ENCODE results near the gene AJAP1.

The AJAP1 gene

DNA sequence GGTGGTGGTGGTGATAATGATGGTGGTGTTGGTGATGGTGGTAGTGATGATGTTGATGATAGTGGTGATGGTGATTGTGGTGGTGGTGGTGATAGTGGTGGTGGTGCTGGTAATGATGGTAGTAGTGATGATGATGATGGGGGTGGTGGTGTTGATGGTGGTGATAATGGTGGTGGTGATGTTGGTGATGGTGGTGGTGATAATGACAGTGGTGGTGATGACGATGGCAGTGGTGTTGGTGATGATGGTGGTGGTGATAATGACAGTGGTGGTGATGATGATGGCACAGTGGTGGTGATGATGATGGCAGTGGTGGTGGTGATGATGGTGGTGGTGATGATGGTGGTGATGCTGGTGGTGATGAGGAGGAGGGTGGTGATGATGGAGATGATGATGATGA is 7.0 kb upstream of the AJAP1 start:
- H3F3A ChIP-seq (ENCODE audit: insufficient read depth, low read length): no peaks in the 10 kb centered on the region

DNA sequence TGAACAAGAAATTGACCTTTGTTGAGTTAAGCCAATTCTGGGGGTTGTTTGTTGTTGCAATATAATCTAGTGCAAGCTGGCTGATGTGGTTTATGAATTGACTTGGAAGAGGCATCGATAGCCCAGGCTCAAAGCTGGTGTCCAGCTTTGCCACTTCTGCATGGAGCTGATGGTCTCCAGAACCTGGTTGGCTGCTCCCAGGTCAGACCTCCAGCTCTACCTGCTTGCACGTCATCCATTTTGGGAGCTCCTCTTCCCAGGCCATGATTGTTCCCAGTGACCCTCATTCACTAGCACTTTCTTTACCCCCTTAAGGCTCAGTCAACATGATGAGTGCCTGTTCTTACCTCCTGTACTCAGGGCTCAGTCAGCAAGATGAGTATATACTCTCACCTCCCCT is 5.8 kb upstream of the AJAP1 start:
- Histone ChIP-seq H3K4me1 (ENCODE audit: low read length) (no peaks in the 10 kb centered on the region), H2AFZ (ENCODE audit: low read length) (no peak overlapping the region), H3K27me3 (replicated peaks; ENCODE audit: insufficient read depth, low read length) (peaks cover 49% of the 10 kb centered on the region), H3K79me2 (ENCODE audit: low read length) (no peaks in the 10 kb centered on the region), H4K20me1 (ENCODE audit: insufficient read depth, low read length) (no peaks in the 10 kb centered on the region), H3K27ac (ENCODE audit: low read length) (no peak overlapping the region), H3K4me3 (ENCODE audit: low read length) (no peak overlapping the region), H3K9me2 (replicated peaks; ENCODE audit: insufficient read depth, low read length) (no peaks in the 10 kb centered on the region), H3F3A (ENCODE audit: insufficient read depth, low read length) (no peaks in the 10 kb centered on the region), H3K9ac (ENCODE audit: low read length) (no peak overlapping the region), H3K36me3 (replicated peaks; ENCODE audit: insufficient read depth, low read length) (no peaks in the 10 kb centered on the region), H3K4me2 (ENCODE audit: low read depth, low read length) (no peak overlapping the region), H3K9me3 (replicated peaks; ENCODE audit: insufficient read depth, low read length) (no peaks in the 10 kb centered on the region)
- TF ChIP-seq EZH2 (optimal IDR thresholded peaks at IDR 0.05; ENCODE audit: low read depth, low read length) (no peak), EZH2phosphoT487 (IDR thresholded peaks at IDR 0.05; ENCODE audit: low read length) (no peak)
- TF ChIP-seq, protein P1, sequence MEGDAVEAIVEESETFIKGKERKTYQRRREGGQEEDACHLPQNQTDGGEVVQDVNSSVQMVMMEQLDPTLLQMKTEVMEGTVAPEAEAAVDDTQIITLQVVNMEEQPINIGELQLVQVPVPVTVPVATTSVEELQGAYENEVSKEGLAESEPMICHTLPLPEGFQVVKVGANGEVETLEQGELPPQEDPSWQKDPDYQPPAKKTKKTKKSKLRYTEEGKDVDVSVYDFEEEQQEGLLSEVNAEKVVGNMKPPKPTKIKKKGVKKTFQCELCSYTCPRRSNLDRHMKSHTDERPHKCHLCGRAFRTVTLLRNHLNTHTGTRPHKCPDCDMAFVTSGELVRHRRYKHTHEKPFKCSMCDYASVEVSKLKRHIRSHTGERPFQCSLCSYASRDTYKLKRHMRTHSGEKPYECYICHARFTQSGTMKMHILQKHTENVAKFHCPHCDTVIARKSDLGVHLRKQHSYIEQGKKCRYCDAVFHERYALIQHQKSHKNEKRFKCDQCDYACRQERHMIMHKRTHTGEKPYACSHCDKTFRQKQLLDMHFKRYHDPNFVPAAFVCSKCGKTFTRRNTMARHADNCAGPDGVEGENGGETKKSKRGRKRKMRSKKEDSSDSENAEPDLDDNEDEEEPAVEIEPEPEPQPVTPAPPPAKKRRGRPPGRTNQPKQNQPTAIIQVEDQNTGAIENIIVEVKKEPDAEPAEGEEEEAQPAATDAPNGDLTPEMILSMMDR (IDR thresholded peaks at IDR 0.05; ENCODE audit: low read length): no peak
- DNase-seq: no peak

More for the DNA sequence above, 7.0 kb upstream of the AJAP1 start:
- Histone ChIP-seq H3K4me1 (ENCODE audit: low read length) (no peaks in the 10 kb centered on the region), H3K27ac (ENCODE audit: low read length) (no peak overlapping the region), H4K20me1 (ENCODE audit: insufficient read depth, low read length) (no peaks in the 10 kb centered on the region), H3K4me2 (ENCODE audit: low read depth, low read length) (no peak overlapping the region), H3K36me3 (replicated peaks; ENCODE audit: insufficient read depth, low read length) (no peaks in the 10 kb centered on the region), H3K9me3 (replicated peaks; ENCODE audit: insufficient read depth, low read length) (no peaks in the 10 kb centered on the region), H2AFZ (ENCODE audit: low read length) (no peak overlapping the region), H3K4me3 (ENCODE audit: low read length) (no peak overlapping the region), H3K9me2 (replicated peaks; ENCODE audit: insufficient read depth, low read length) (no peaks in the 10 kb centered on the region), H3K9ac (ENCODE audit: low read length) (no peak overlapping the region), H3K27me3 (replicated peaks; ENCODE audit: insufficient read depth, low read length) (peaks cover 51% of the 10 kb centered on the region), H3K79me2 (ENCODE audit: low read length) (no peaks in the 10 kb centered on the region)
- DNase-seq: no peak
- TF ChIP-seq, protein P1 (IDR thresholded peaks at IDR 0.05; ENCODE audit: low read length): no peak
- TF ChIP-seq EZH2 (optimal IDR thresholded peaks at IDR 0.05; ENCODE audit: low read depth, low read length): no peak
- no peak for TF ChIP-seq EZH2phosphoT487 (IDR thresholded peaks at IDR 0.05; ENCODE audit: low read length)

DNA sequence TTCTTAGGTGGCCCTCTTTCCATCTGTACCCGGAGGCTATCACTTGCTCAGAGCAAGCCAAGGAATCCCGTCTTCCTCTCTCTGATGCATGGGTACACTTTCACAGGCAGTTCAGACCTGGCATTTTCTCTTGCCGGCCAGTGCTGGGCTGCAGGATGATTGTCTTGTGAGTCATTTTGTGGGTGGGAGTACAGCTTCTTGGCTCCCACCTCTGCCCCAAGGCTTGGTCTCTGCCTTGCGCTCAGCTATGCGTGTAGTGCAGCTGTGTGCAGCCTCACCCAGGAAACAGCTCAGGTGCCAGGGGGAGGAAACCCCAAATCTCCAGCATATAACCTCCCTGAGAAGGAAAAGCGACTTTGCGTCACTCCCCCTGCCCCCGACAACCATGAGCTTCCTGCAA is 3.9 kb upstream of the AJAP1 start:
- Histone ChIP-seq H2AFZ (ENCODE audit: low read length) (no peak overlapping the region), H3K27ac (ENCODE audit: low read length) (no peak overlapping the region), H3K9ac (ENCODE audit: low read length) (no peak overlapping the region), H3K79me2 (ENCODE audit: low read length) (no peaks in the 10 kb centered on the region), H3K4me3 (ENCODE audit: low read length) (no peak overlapping the region), H3K27me3 (replicated peaks; ENCODE audit: insufficient read depth, low read length) (peaks cover 36% of the 10 kb centered on the region), H3F3A (ENCODE audit: insufficient read depth, low read length) (no peaks in the 10 kb centered on the region), H3K9me3 (replicated peaks; ENCODE audit: insufficient read depth, low read length) (no peaks in the 10 kb centered on the region), H3K4me2 (ENCODE audit: low read depth, low read length) (no peak overlapping the region), H3K4me1 (ENCODE audit: low read length) (no peaks in the 10 kb centered on the region), H4K20me1 (ENCODE audit: insufficient read depth, low read length) (no peaks in the 10 kb centered on the region), H3K36me3 (replicated peaks; ENCODE audit: insufficient read depth, low read length) (no peaks in the 10 kb centered on the region), H3K9me2 (replicated peaks; ENCODE audit: insufficient read depth, low read length) (no peaks in the 10 kb centered on the region)
- DNase-seq: no peak
- TF ChIP-seq, protein P1 (IDR thresholded peaks at IDR 0.05; ENCODE audit: low read length): no peak
- TF ChIP-seq EZH2 (optimal IDR thresholded peaks at IDR 0.05; ENCODE audit: low read depth, low read length) (no peak), EZH2phosphoT487 (IDR thresholded peaks at IDR 0.05; ENCODE audit: low read length) (no peak)

All from MM.1S (cell line).